Calu3 (cell line): Measurements from ENCODE around the gene ASCL2. TPM values are rescaled to one million over a fixed set of nuclear protein-coding genes. Genes with fewer than 3 reads are reported as not detected.
"Not testable (repeated sequence)": the region's sequence is repeated elsewhere in the genome, so short reads cannot be mapped to it uniquely, and the experiment has no call there.

Source experiments
- BruUV-seq: library from RNA; stranded (reverse); fragments of 400-500 nt; replicated peaks from 2 replicates; lab custom pipeline; 2021; lab: Mats Ljungman, UMichigan
- CTCF ChIA-PET: fragments of 300-600 bp; sonication (Branson Sonifier 250); formaldehyde crosslinking; loops from one replicate; lab custom pipeline; 2022; ENCODE audit warnings: antibody characterized with exemption; lab: Charles Lee
- DNase-seq: peaks from one replicate; pipeline ENCODE4 v3.0.0; 2022
- H3K27ac Mint-ChIP-seq: one replicate; pipeline ENCODE4 v1.8.0; 2022; ENCODE audit warnings: mixed read lengths; ENCODE audit not compliant: unreplicated experiment
- H3K27me3 Mint-ChIP-seq: one replicate; pipeline ENCODE4 v1.8.0; 2022; ENCODE audit warnings: mixed read lengths; ENCODE audit not compliant: unreplicated experiment
- H3K36me3 Mint-ChIP-seq: one replicate; pipeline ENCODE4 v1.8.0; 2022; ENCODE audit warnings: mild to moderate bottlenecking, moderate library complexity, mixed read lengths; ENCODE audit not compliant: insufficient read depth, unreplicated experiment
- H3K4me1 Mint-ChIP-seq: one replicate; pipeline ENCODE4 v1.8.0; 2022; ENCODE audit warnings: mild to moderate bottlenecking, low read depth, mixed read lengths; ENCODE audit not compliant: unreplicated experiment
- H3K4me3 Mint-ChIP-seq: one replicate; pipeline ENCODE4 v1.8.0; 2022; ENCODE audit warnings: mild to moderate bottlenecking, low read depth, moderate library complexity, mixed read lengths; ENCODE audit not compliant: unreplicated experiment
- H3K9me3 Mint-ChIP-seq: one replicate; pipeline ENCODE4 v1.8.0; 2022; ENCODE audit warnings: low read depth, mixed read lengths; ENCODE audit not compliant: unreplicated experiment
- CTCF ChIP-seq: fragments of 200-600 bp; IDR thresholded peaks from one replicate; pipeline ENCODE4 v1.8.0; 2022; ENCODE audit warnings: antibody characterized with exemption; ENCODE audit not compliant: unreplicated experiment
- intact Hi-C: fragments of 100-400 bp; cut with micrococcal nuclease; formaldehyde crosslinking; loops from one replicate; pipeline ENCODE4 v1.10.0; 2022; ENCODE audit not compliant: unreplicated experiment
- total RNA-seq: library from RNA; stranded (reverse); gene quantifications from 2 replicates; pipeline ENCODE4 v1.2.3, GENCODE V29; 2022

Gene ASCL2
- total RNA-seq, 1 experiment from 2014 or later, result not detected

GRCh38 chr11:2290351-2290841 is 20.0 kb upstream of the ASCL2 start:
- Mint-ChIP-seq H3K27ac (no peak overlapping the region), H3K4me1 (peaks cover 21% of the 10 kb centered on the region), H3K9me3 (no peaks in the 10 kb centered on the region), H3K4me3 (no peak overlapping the region), H3K27me3 (peaks cover 87% of the 10 kb centered on the region), H3K36me3 (no peaks in the 10 kb centered on the region)
- BruUV-seq, result no TSS peak
- intact Hi-C loops, result no loop called here
- CTCF ChIA-PET, result no interaction called here
- no peak for TF ChIP-seq CTCF
- no peak for DNase-seq

GRCh38 chr11:2289859-2290258 is 19.5 kb upstream of the ASCL2 start:
- no TSS peak for BruUV-seq
- Mint-ChIP-seq H3K27ac (no peak overlapping the region), H3K27me3 (peaks cover 88% of the 10 kb centered on the region), H3K9me3 (no peaks in the 10 kb centered on the region), H3K36me3 (no peaks in the 10 kb centered on the region), H3K4me3 (no peak overlapping the region), H3K4me1 (peaks cover 21% of the 10 kb centered on the region)
- CTCF ChIA-PET, result no interaction called here
- no peak for DNase-seq
- intact Hi-C loops, result no loop called here
- no peak for TF ChIP-seq CTCF

GRCh38 chr11:2289350-2289749 is 19.0 kb upstream of the ASCL2 start:
- H3K36me3 Mint-ChIP-seq, result no peaks in the 10 kb centered on the region
- BruUV-seq, result no TSS peak
- no peak overlapping the region for H3K27ac Mint-ChIP-seq
- H3K27me3 Mint-ChIP-seq, result peaks cover 88% of the 10 kb centered on the region
- no peak for TF ChIP-seq CTCF
- DNase-seq, result peak; percentile 29
- CTCF ChIA-PET, result interaction anchor here (0.5 to 0.6 kb wide), 5 partner anchors 22 to 931 kb away, joined by 3 to 6 read pairs (median 4); no protein-coding TSS in a partner anchor
- peaks cover 21% of the 10 kb centered on the region for H3K4me1 Mint-ChIP-seq
- no peak overlapping the region for H3K4me3 Mint-ChIP-seq
- no peaks in the 10 kb centered on the region for H3K9me3 Mint-ChIP-seq
- intact Hi-C loops, result no loop called here

GRCh38 chr11:2287091-2287490 is 16.7 kb upstream of the ASCL2 start:
- H3K36me3 Mint-ChIP-seq, result no peaks in the 10 kb centered on the region
- no TSS peak for BruUV-seq
- TF ChIP-seq CTCF, result no peak
- peaks cover 89% of the 10 kb centered on the region for H3K27me3 Mint-ChIP-seq
- CTCF ChIA-PET, result interaction anchor here (0.6 kb wide), 1 partner anchor 105 kb away, joined by 3 read pairs; no protein-coding TSS in a partner anchor
- peaks cover 21% of the 10 kb centered on the region for H3K4me1 Mint-ChIP-seq
- no peak overlapping the region for H3K27ac Mint-ChIP-seq
- no peak for DNase-seq
- H3K9me3 Mint-ChIP-seq, result no peaks in the 10 kb centered on the region
- H3K4me3 Mint-ChIP-seq, result no peak overlapping the region
- intact Hi-C loops, result no loop called here

GRCh38 chr11:2286350-2286749 is 16.0 kb upstream of the ASCL2 start:
- H3K4me3 Mint-ChIP-seq, H3K27ac Mint-ChIP-seq, DNase-seq, H3K9me3 Mint-ChIP-seq, intact Hi-C loops, H3K36me3 Mint-ChIP-seq, BruUV-seq: not testable (repeated sequence)
- CTCF ChIA-PET, result interaction anchor here (0.6 kb wide), 1 partner anchor 106 kb away, joined by 3 read pairs; no protein-coding TSS in a partner anchor
- peaks cover 21% of the 10 kb centered on the region for H3K4me1 Mint-ChIP-seq
- H3K27me3 Mint-ChIP-seq, result peaks cover 92% of the 10 kb centered on the region
